Measurements from ENCODE around the gene BHLHE40.

The BHLHE40 gene

DNA sequence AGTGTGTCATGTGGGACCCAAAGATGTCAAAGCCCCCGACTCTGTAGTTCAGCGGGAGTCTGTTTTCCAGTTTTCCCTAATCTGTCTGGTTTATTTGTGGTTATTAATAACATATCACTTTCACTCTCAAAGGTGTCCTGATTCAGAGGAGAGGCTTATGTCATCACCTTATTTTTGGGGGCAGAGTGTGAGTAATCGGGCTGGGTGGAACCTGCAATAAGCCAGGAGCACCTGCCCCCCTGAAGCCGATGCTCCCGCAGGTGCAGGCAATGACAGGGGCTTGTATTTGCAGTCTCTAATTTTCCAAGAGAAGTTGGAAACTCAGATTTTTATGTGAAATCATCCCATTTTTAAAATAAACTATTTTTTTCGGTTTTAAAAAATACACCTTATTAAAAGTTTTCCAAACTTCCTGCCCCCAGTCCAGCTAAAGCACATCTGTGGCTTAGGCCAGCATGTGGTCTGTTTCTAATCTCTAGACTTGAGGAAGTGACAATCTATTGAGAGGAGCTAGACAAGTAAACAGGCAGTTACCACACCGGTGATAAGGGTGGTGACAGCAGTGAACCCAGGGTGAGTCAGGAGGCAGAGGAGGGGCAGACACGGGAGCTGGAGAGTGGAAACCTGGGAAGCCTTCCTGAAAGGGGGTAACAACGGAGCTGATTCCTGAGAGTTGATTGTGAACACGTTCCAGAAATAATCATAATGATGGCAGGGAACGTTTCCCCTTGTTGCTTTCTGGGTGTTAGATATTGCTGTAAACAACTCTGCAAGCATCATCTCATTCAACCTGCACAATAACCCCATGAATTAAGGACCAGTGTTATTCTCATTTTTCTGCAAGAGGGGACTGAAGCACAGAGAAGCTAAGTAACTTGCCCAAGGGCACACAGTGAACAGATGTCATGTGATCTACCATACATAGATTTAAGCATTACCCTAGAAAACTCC is 37.2 kb downstream of the BHLHE40 start:
- peak overlapping the region; percentile 42 for H3K27ac Mint-ChIP-seq

DNA sequence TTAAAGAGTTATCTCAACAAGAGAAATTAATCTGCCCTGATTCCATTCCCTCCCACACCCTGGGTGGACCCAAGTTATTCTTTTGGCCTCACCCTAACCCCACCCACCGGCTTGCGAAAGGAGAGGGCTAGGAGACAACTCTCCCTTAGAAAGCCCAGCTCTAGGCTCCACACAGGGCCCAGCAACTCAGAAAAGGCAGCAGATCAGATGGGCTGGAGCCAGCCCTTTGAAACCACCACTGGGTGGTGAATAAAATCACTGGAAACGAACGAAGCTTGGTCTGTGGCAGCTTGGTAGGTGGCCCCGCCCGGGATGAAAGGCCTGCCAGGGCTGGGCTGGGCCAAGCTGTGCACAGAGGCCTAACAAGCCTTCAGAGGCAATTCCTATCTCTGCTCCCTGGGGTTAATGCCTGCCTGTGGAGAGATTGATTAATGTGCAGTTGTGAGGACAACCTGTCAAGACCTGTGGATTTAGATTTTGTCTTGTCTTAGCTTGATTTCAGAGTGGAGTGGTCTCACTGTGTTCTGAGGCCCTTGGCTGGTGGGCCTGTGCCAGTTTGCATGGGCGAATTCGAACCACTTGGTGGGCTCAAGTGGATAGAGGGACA is 38.8 kb downstream of the BHLHE40 start:
- Mint-ChIP-seq H3K27me3 (peaks cover 21% of the 10 kb centered on the region), H3K4me3 (no peak overlapping the region), H3K4me1 (peaks cover 85% of the 10 kb centered on the region), H3K27ac (peak overlapping the region; percentile 28), H3K9me3 (no peaks in the 10 kb centered on the region), H3K36me3 (peaks cover 1% of the 10 kb centered on the region)
- DNase-seq: no peak
- CTCF ChIA-PET: interaction anchor here (0.5 to 11.1 kb wide), 4 partner anchors 8 to 297 kb away, joined by 3 to 112 read pairs (median 4); partner anchors contain the start of gene BHLHE40

More for the DNA sequence above, 37.2 kb downstream of the BHLHE40 start:
- Mint-ChIP-seq H3K36me3 (peaks cover 1% of the 10 kb centered on the region), H3K4me3 (no peak overlapping the region), H3K9me3 (no peaks in the 10 kb centered on the region), H3K27me3 (peaks cover 24% of the 10 kb centered on the region), H3K4me1 (peaks cover 89% of the 10 kb centered on the region)
- peak; percentile 56 for DNase-seq
- CTCF ChIA-PET: interaction anchor here (0.7 to 11.1 kb wide), 4 partner anchors 9 to 300 kb away, joined by 3 to 112 read pairs (median 6); partner anchors contain the start of gene BHLHE40

DNA sequence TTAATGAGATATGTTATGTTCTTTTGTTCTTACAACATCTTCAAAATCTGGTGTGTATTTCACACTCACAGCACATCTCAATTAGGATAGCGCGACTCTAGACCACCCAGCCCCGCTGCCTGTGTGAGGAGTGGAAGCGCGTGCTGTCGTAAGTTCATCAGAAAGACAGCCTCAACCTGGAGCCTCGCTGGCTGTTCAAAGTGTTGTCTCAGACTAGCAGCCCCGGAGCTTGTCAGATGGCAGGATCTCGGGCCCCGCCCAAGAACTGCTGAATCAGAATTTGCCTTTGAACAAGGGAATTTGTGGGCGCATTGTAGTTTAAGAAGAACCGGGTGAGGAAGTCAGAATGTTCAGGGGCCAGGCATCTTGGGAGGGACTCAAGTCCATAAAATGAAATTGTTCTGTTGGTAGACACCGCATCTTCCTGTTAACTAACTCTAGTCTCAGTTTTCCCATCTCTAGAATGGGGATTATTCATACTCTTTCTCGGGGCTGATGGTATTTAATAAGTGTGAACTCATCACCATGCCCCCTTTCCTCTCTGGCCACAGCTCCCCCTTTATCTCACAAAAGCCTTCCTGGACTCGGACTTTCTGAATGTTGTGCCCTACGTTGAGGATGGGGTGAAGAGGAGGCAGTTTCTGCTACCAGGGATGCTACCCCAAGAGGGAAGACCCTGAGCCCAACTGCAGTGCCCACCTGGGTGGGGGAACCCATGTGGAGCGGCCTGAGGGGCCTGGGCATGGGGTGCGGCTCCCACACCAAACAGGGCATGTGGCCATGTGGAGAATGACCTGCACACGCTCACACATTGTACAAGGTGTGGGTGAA is 40.4 kb downstream of the BHLHE40 start:
- DNase-seq: peak; percentile 91
- H3K27ac Mint-ChIP-seq: peak overlapping the region; percentile 75
- H3K36me3 Mint-ChIP-seq: peaks cover 1% of the 10 kb centered on the region
- CTCF ChIA-PET: interaction anchor here (1.0 to 11.1 kb wide), 2 partner anchors 37 to 299 kb away, joined by 3 to 112 read pairs; partner anchors contain the start of gene BHLHE40
- H3K27me3 Mint-ChIP-seq: peaks cover 7% of the 10 kb centered on the region
- peak overlapping the region; percentile 46 for H3K4me3 Mint-ChIP-seq
- peaks cover 74% of the 10 kb centered on the region for H3K4me1 Mint-ChIP-seq
- no peaks in the 10 kb centered on the region for H3K9me3 Mint-ChIP-seq

DNA sequence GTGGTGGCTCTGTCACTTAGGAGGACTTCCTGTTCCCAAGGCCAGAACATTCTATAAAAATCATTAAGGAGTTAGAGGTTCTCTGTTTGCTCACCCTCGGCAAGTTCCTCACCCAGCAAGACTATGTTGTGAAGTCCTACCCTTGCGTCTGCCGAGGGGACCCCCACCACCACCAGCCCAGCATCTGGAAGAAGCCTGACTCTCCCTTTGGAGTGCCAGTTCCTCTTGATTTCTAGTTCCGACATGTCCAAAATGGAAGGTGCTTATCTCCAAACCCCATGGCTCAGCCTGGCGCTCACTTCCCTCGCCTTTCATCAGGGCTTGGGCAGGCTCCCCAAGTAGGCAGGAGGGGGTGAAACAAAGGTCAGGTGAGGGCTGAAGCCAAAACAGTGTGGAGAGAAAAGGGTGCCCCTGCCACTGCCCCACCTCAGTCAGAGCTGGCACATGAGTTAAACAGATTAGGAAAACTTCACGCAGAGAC is 41.0 kb downstream of the BHLHE40 start:
- peaks cover 73% of the 10 kb centered on the region for H3K4me1 Mint-ChIP-seq
- H3K27me3 Mint-ChIP-seq: peaks cover under 1% of the 10 kb centered on the region
- no peak for DNase-seq
- H3K4me3 Mint-ChIP-seq: no peak overlapping the region
- H3K36me3 Mint-ChIP-seq: peaks cover 1% of the 10 kb centered on the region
- CTCF ChIA-PET: interaction anchor here (11.1 kb wide), 1 partner anchor 38 kb away, joined by 112 read pairs; the partner anchor contains the start of gene BHLHE40
- H3K27ac Mint-ChIP-seq: peak overlapping the region; percentile 75
- H3K9me3 Mint-ChIP-seq: no peaks in the 10 kb centered on the region

DNA sequence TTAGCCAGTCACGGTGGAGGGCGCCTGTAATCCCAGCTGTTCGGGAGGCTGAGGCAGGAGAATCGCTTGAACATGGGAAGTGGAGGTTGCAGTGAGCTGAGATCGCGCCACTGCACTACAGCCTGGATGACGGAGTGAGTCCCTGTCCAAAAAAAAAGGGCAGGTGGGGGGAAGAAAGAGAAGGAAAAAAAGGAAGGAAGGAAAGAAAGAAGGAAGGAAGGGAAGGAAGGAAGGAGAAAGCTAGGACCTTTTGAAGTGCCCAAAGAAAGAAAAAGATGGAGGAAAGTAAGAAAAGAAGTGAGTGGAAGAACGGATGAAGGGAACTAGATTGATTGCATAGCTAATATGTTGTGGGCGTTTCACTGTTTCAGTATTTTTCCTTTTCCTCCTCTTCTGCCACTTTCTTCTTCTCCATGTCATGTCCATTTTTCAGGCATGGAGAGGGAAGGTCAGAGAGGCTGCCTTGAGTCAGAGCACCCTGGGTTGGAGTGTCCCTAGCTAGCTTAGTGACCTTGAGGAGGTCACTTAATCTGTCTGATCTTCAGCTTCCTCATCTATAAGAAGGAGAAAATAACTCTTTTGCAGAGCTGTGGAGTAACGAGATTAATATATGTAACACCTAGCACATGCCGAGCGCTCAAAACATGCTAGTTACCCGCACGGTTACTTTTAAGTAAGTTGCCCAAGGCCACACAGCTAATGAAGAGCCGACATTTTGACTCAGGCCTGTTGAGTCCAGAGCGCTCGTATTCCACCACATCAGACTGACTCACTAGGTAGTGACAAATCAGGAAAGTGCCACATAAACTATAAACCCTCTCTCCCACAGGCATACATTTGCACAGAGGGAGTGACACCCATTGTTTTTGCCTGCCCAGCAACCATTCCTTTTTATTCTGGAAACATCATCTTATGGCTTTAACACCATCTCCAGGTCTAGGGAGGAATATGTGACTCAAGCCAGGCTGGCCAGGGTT is 42.2 kb downstream of the BHLHE40 start:
- no peak for DNase-seq
- Mint-ChIP-seq H3K4me1 (peaks cover 74% of the 10 kb centered on the region), H3K27me3 (peaks cover 5% of the 10 kb centered on the region), H3K36me3 (peaks cover 1% of the 10 kb centered on the region), H3K4me3 (no peak overlapping the region), H3K9me3 (no peaks in the 10 kb centered on the region), H3K27ac (peak overlapping the region; percentile 68)
- CTCF ChIA-PET: interaction anchor here (0.8 to 11.1 kb wide), 7 partner anchors 9 to 312 kb away, joined by 3 to 112 read pairs (median 5); partner anchors contain the start of gene BHLHE40

DNA sequence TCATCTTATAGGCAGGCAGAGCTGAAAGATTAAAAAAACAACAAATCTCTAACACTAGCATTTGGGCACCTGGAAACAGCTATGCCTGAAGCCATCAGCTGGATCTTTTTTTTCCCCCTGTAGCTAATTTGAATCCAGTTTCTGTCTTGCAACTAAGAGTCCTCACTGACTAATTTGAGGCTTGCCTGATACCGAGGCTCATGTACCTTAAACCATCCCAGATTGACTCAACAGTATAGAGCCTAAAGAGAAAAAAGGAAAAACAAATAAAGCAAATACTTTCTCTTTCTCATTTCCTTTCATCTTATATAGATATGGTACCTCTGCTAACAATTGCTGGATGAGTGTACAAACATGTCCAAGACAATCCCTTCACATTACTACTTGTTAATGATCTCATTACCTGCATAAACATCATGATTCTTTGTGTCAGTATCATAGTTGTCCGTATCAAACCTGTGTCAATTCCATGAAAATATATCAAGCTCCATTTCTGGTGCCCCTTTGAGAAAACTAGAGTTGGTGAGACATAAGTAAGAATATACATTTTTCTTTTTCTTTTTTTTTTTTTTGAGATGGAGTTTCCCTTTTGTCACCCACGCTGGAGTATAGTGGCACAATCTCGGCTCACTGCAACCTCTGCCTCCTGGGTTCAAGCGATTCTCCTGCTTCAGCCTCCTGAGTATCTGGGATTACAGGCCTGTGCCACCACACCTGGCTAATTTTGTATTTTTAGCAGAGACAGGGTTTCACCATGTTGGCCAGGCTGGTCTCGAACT is 43.1 kb downstream of the BHLHE40 start:
- DNase-seq: no peak
- Mint-ChIP-seq H3K27ac (no peak overlapping the region), H3K27me3 (peaks cover 10% of the 10 kb centered on the region), H3K36me3 (no peaks in the 10 kb centered on the region), H3K4me3 (no peak overlapping the region), H3K9me3 (no peaks in the 10 kb centered on the region), H3K4me1 (peaks cover 70% of the 10 kb centered on the region)
- CTCF ChIA-PET: interaction anchor here (0.8 to 11.1 kb wide), 8 partner anchors 10 to 313 kb away, joined by 3 to 112 read pairs (median 4); partner anchors contain the start of gene BHLHE40

DNA sequence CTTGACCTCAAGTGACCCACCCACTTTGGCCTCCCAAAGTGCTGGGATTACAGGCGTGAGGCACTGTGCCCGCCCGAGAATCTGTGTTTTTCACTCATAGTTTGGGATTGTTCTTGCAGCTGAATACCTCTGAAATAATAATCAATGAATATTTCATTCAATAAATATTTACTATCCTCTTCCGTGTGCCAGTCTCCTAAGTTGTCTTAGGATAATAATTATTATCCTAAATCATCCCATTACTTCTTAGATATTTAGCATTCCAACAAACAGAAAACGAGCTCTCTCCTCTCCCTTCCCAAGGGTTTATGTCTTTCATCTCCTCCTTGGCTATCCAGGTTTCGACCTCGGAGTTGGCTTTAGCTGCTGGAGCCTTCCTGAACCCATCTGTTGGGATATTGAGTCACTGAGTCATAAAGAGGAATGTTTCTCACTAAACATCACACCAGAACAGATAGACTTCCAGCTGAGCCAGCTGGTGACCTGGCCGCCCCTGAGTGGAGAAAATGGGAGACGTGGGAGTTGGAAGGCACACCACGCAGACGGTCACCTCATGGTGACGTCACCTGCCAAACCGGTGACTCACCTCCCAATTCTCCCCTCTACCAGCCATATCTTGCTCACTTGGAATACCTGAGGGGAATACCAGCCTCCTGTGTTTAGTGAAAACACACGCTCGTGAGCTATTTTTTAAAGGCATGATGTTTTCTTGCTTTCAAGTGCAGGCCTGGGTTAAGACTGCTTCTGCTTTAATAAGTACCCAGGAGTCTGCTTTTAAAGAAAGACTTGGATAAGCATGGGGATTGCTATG is 43.9 kb downstream of the BHLHE40 start:
- Mint-ChIP-seq H3K36me3 (no peaks in the 10 kb centered on the region), H3K27me3 (peaks cover 14% of the 10 kb centered on the region), H3K9me3 (no peaks in the 10 kb centered on the region), H3K4me3 (no peak overlapping the region), H3K4me1 (peaks cover 71% of the 10 kb centered on the region), H3K27ac (no peak overlapping the region)
- CTCF ChIA-PET: interaction anchor here (1.1 to 11.1 kb wide), 5 partner anchors 35 to 312 kb away, joined by 3 to 112 read pairs (median 12); partner anchors contain the start of gene BHLHE40
- no peak for DNase-seq

DNA sequence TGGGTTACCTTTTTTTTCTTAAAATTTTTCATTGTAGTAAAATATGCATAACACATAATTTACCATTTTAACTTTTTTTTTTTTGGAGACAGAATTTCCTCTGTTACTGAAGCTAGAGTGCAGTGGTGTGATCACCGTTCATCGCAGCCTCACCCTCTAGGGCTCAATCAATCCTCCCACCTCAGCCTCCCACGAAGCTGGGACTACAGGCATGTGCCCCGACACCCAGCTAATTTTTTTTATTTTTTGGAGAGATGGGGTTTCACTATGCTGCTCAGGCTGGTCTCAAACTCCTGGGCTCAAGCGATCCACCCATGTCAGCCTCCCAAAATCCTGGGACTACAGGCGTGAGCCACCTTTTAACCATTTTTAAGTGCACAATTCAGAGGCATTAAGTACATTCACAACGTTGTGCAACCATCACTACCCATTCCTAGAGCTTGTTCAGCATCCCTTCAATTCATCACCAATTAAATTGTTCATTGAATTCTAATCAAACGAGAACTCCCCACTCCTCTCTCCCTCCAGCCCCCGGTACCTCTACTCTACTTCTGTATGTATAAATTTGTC is 44.6 kb downstream of the BHLHE40 start:
- peaks cover 64% of the 10 kb centered on the region for H3K4me1 Mint-ChIP-seq
- H3K9me3 Mint-ChIP-seq: no peaks in the 10 kb centered on the region
- peaks cover 14% of the 10 kb centered on the region for H3K27me3 Mint-ChIP-seq
- no peak overlapping the region for H3K27ac Mint-ChIP-seq
- no peak for DNase-seq
- H3K36me3 Mint-ChIP-seq: no peaks in the 10 kb centered on the region
- CTCF ChIA-PET: interaction anchor here (2.2 to 11.1 kb wide), 3 partner anchors 41 to 312 kb away, joined by 12 to 112 read pairs (median 13); partner anchors contain the start of gene BHLHE40
- no peak overlapping the region for H3K4me3 Mint-ChIP-seq

DNA sequence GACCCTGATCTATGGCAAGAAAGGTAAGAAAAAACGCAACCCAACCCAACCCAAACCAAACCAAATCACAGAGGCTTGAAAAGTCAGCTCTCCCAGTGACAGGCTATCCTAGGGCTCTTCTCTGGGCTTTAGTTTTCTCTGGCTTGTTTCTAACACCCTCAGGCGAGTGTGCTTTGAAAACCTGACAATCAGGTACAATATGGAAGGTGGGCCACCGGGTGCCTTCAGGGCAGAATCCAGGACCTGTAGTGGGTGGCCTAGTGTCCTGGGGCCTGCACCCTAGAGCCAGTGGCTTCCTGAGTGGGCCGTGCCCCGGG is 46.8 kb downstream of the BHLHE40 start:
- DNase-seq: no peak
- peaks cover 33% of the 10 kb centered on the region for H3K27me3 Mint-ChIP-seq
- no peaks in the 10 kb centered on the region for H3K36me3 Mint-ChIP-seq
- peaks cover 54% of the 10 kb centered on the region for H3K4me1 Mint-ChIP-seq
- H3K27ac Mint-ChIP-seq: peak overlapping the region; percentile 11
- CTCF ChIA-PET: interaction anchor here (0.5 to 3.9 kb wide), 19 partner anchors 8 to 314 kb away, joined by 3 to 39 read pairs (median 4); partner anchors contain the start of gene BHLHE40
- H3K4me3 Mint-ChIP-seq: peak overlapping the region; percentile 31
- no peaks in the 10 kb centered on the region for H3K9me3 Mint-ChIP-seq

DNA sequence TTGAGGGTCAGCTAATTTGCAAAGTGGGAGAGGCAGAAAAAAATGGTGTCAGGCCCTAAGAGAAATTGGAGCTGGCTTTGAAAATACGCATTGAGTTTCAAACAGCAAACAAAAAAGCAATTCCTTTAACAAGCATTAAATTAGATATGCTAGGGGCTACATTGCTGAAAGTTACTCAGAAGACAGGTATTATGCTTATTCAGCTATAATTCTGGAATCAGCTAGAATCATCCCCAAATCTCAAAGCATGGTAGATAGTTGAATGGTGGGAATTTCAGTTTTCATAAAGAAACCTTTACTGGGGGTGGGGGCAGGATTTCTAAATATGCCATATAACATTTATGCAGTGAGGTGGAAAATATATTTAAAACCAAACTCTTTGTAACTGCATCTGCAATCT is 50.5 kb downstream of the BHLHE40 start:
- CTCF ChIA-PET: interaction anchor here (1.1 kb wide), 1 partner anchor 309 kb away, joined by 3 read pairs; no protein-coding TSS in a partner anchor
- Mint-ChIP-seq H3K4me3 (no peak overlapping the region), H3K9me3 (no peaks in the 10 kb centered on the region), H3K4me1 (peaks cover 41% of the 10 kb centered on the region), H3K27ac (no peak overlapping the region), H3K27me3 (peaks cover 40% of the 10 kb centered on the region), H3K36me3 (no peaks in the 10 kb centered on the region)
- DNase-seq: no peak

DNA sequence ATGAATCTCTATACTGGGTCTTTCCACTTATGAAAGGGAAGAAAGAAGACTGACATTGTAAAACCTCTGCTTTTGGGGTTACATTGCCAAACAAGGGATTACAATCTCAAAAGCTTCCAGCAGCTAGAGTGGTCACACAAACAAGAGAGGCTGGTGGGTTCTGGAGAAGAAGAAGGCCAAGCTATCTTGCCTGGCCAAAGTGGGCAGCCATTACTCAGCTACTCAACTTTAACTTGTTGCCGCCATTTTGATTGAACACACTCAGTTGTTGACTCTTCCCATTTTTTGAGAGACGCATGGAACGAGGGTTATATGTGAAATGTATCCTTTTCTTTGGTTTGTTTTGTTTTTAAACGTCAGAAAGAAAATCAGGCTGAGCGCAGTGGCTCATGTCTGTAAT is 50.9 kb downstream of the BHLHE40 start:
- H3K36me3 Mint-ChIP-seq: no peaks in the 10 kb centered on the region
- H3K4me3 Mint-ChIP-seq: no peak overlapping the region
- peaks cover 40% of the 10 kb centered on the region for H3K27me3 Mint-ChIP-seq
- no peaks in the 10 kb centered on the region for H3K9me3 Mint-ChIP-seq
- H3K4me1 Mint-ChIP-seq: peaks cover 44% of the 10 kb centered on the region
- no peak overlapping the region for H3K27ac Mint-ChIP-seq
- CTCF ChIA-PET: interaction anchor here (1.1 kb wide), 1 partner anchor 310 kb away, joined by 3 read pairs; no protein-coding TSS in a partner anchor
- DNase-seq: no peak
